ENCODE results near the gene AOC1.
"Not testable (repeated sequence)": the region's sequence is repeated elsewhere in the genome, so short reads cannot be mapped to it uniquely, and the experiment has no call there.

AOC1 gene

GRCh38 chr7:150898475-150899011, 46.2 kb downstream of the AOC1 start:
- DNase-seq: peak; percentile 55

GRCh38 chr7:150900675-150901074, 48.4 kb downstream of the AOC1 start:
- no peak for DNase-seq

GRCh38 chr7:150901160-150902035, 49.1 kb downstream of the AOC1 start:
- DNase-seq: no peak

GRCh38 chr7:150902078-150903033, 50.0 kb downstream of the AOC1 start:
- DNase-seq: no peak

GRCh38 chr7:150903606-150904005, 51.3 kb downstream of the AOC1 start:
- DNase-seq: peak; percentile 59

GRCh38 chr7:150904011-150904909, 51.9 kb downstream of the AOC1 start:
- no peak for DNase-seq

- DNase-seq: no peak
Measured at GRCh38 chr7:150908173-150908572, 55.9 kb downstream of the AOC1 start.

GRCh38 chr7:150909200-150909995, 57.1 kb downstream of the AOC1 start:
- no peak for DNase-seq

GRCh38 chr7:150910305-150910995, 58.1 kb downstream of the AOC1 start:
- DNase-seq: not testable (repeated sequence)

GRCh38 chr7:150910996-150911422, 58.7 kb downstream of the AOC1 start:
- DNase-seq: no peak

Measured in inflammatory macrophage treated with lipopolysaccharide for 4 hours (primary cell).